HS-27A (cell line): ENCODE measurements around the gene SLC9A2.

Experiments used
- DNase-seq: peaks from one replicate; pipeline ENCODE4 v3.0.0-alpha.2; 2012; ENCODE audit warnings: low read depth, missing footprints

Gene SLC9A2

DNA sequence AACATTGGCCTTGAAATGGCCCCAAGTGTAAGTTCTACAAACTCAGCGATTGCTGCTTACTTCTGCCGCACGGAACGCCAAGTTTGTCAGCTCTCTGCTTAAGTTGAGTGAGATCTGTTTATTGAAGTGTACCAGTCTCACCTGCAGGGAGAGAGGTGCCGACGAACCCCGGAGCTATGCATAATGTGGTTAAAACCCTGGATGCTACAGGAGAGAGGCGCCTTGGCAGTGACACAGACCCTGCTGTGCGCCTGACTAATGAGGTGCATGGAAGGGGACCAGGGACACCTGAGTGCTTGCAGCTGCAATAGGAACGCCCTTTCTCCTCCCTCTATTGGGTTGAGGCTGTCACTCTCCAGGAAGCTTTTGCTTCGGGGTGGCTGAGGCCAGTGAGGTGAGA, 979 bp downstream of the SLC9A2 start:
- no peak for DNase-seq

GRCh38 chr2:102621630-102622029, 2.3 kb downstream of the SLC9A2 start:
- no peak for DNase-seq

DNA sequence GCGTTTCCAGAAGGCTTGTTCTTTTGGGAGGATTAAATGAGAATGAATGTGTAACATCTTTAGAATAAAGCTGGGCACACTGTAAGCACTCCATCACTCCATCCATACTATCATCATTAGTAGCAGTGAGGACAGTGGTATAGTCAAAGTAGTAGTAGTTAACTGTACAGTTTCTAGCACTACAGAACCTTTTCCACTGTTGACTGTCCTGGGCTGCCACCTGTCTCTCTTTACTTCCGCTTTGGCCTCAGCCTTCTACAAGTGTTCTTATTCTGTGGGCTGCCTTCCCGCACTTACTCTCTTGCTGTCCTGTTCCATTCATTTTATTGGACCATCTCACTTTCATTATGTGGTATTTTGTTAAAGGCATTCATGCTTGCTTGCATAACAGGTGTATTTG, 3.3 kb downstream of the SLC9A2 start:
- no peak for DNase-seq

- no peak for DNase-seq
Measured at GRCh38 chr2:102630458-102630857, 11.1 kb downstream of the SLC9A2 start.

DNA sequence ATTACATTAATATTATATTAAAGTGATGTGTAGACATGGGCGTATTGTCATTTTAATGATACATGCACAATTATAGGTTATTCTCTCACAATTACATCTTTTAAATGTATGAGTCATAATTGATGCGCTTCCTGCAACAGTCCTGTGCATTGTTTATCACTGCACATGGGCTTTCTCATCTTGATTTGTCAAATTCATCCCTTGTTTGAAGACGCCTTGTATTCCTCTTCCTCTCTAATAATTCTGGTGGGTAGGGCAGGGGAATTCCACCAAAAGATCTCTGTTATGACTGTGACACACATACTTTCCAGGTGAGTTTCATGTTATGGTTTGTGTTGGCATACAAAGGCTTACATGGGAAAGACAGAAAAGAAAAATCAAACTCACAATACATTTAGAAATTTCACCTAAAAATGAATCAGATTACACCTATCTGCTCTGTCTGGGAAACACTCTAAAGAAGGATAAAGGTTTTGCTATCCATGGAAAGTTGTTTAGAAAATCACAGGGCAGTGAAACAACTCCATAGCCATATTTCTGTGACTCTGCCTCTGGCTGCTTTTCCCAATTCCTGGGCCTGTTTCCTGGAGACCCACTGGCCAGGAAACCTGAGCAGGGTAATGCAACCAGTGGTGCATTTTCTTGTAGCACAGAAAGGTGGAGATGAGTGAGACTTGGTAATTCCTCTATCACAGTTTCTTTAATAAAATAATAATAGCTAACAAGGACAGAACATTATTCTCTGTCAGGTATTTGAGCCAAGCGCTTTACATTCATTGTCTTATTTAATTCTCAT, 13.2 kb downstream of the SLC9A2 start:
- DNase-seq, result no peak

- DNase-seq, result no peak
Measured at GRCh38 chr2:102634831-102635241, 15.5 kb downstream of the SLC9A2 start.

DNA sequence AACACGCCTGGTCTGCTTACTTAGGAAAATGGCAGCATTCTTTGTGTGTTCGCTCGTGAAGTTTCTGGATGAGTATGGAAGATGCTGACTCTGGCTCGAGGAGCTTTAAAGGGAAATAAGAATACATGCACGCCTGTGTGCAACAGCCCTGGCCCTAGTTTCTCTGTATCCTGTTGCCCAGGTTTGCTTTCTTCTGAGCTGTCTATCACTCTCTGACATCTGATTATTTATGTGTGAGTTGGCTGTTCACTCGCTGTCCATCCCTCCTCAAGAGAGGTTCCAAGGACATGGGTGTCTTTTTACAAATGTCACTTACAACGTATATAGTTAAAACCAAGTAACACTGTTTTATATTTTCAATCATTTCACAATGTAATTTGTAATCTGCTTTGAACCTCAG, 16.0 kb downstream of the SLC9A2 start:
- DNase-seq, result no peak

DNA sequence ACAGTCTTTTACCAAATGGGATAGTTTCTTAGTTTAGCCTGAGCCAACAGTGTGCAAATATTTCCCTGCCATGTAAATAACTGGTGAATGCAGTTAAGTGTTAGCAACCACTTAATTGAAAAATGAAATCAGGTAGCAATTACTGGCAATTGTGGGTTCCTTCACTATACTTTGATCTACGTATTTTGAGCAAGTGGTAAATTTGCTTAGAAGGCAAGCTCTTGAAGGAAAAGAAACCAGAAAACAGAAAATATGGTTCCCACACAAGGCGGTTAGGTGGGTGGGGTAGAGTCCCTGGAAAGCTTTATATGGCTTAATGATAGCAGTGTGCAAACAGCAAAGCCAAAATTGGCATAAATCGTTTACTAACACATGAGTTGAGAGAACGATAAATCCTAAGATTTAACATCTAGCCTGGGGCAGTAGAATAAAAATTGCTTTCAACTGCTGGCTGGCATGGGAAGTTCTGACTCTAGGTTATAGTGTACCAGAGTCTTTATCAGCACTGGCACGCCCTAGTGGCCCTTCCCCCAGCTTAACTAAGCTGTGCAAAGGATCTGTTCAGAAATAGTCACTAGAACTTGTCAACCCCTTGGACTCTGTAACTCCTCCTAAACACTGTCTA, 17.0 kb downstream of the SLC9A2 start:
- DNase-seq, result no peak

DNA sequence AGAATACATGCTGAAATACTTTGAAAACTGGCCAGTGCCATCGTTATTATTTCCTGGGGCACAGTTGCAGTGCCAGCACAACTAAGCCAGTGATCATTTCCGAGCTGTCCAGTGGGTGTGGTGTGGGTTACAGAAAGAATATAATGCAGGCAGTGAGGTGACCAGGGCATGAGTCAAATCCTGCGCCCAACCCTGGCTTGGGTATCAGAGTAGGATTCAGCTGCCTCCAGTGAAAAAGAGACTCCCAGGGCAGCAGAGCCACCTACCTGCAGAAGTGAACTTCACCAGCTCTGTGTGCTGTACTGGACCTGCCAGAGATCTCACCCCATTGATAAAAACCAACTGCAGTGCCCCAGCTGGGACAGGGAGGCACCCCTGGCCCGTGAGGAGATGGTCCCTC, 18.0 kb downstream of the SLC9A2 start:
- no peak for DNase-seq

GRCh38 chr2:102639429-102639828, 20.1 kb downstream of the SLC9A2 start:
- DNase-seq, result no peak

DNA sequence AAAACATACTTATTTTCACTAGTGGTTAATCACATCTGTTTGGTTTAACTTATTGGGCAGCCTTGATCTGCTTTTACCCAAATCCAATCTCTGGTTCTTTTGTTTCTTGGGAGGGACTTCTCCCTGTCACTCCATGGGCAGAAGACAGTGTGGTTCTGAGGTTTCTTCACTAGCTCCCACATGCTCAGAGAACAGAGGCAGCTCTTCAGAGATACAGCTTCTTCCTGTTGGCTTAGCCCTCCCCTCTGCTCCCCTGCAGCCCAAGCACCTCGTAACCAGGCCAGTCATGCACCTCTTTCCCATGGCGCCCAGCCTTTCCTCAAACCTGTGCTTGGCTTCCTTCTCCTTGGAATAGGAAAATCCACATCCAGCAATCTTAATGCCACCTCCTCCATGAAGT, 32.8 kb downstream of the SLC9A2 start:
- DNase-seq, result no peak

- no peak for DNase-seq
Measured at GRCh38 chr2:102657770-102658169, 38.4 kb downstream of the SLC9A2 start.

DNA sequence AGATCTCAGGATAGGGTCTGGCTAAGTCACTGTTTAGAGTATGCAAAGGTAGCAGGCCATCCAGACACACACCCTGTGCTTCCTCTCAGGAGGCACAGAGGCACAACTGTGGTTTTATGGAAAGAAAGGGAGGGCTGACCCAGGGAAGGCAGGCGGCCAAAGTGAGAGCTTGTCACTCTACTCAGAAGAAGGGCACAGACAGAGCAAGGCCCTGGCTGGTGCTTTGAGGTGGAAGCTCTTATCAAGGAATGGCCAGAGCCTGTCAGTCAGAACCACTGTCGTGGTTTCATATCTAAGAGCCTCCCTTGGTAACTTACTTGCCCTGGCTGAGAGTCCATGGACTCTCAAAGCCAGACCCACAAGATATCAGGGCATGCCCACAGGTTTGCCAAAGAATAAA, 40.7 kb downstream of the SLC9A2 start:
- DNase-seq, result no peak

DNA sequence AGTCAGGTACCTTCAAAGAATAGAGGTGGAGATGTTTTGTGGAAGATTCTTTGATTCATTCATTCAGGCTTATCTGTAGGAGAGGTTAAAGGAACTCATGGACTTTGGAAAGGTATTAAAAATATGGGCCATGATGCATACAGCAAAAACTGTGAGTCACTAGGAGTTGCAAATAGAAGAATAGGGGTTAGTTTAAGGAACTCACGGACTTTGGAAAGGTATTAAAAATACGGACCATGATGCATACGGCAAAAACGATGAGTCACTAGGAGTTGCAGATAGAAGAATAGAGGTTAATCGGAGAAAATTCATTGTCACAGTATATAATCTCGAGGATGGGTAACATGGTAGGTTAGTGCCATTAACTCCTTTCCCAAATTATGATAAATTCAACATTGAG, 41.2 kb downstream of the SLC9A2 start:
- no peak for DNase-seq

DNA sequence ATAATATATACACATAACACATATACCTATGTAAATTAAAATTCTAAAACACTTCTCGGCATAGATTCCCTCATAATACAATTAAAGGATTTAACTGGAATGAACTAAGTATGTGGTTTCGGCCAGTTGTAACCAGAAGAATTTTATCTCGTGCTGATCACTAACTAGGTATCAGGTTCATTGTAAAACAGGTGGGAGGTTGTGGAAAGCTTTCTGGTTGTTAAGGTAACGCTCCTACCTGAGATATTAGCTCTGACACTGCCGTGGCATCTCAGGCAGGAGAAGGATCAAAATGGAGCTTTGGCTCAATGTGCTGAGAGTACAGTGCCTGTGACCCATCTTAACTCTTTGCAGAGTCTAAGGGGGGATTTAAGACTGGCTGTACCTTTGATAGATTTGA, 42.5 kb downstream of the SLC9A2 start:
- DNase-seq, result no peak

- no peak for DNase-seq
Measured at GRCh38 chr2:102662833-102663232, 43.5 kb downstream of the SLC9A2 start.

GRCh38 chr2:102663381-102663780, 44.0 kb downstream of the SLC9A2 start:
- DNase-seq, result no peak

DNA sequence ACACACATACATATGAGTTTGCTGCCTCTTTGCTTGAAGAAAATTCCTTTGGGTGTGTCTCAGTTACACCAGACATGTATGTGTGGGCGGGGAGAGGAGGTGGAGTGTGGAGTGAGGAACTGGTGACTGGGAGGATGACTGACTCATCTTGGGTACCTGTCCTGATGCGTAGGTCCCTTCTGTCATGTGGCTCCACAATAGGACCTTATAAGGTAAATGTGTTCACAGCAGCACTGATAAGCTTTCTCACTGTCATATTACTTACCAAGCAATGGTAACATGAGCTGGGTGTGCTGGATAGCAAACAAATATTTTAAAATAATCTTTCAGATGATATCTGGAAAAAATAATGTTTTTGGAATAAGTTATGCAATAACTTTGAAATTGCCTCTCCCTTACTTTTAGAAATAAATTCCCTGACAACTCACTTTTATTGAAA, 45.1 kb downstream of the SLC9A2 start:
- DNase-seq, result no peak

GRCh38 chr2:102667072-102667471, 47.7 kb downstream of the SLC9A2 start:
- DNase-seq, result no peak

- no peak for DNase-seq
Measured at GRCh38 chr2:102668171-102668570, 48.8 kb downstream of the SLC9A2 start.

DNA sequence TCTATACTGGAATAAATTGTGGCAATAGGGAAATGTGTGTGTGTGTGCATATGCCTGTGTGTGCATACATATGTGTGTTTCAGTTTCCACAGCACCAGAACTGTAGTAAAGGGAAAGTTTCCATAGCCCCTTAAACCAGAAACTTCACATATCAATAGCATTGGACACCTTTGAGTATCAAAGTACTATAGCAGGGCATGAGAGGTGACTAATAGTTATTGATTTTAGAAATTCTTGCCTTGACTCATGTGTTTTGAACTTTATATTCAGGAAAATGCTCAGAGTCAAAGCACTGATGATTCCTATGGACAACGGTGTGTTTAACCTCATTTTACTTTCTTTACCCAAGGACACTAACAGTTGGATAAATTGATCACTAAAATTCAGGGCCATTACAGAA, 50.0 kb downstream of the SLC9A2 start:
- no peak for DNase-seq

DNA sequence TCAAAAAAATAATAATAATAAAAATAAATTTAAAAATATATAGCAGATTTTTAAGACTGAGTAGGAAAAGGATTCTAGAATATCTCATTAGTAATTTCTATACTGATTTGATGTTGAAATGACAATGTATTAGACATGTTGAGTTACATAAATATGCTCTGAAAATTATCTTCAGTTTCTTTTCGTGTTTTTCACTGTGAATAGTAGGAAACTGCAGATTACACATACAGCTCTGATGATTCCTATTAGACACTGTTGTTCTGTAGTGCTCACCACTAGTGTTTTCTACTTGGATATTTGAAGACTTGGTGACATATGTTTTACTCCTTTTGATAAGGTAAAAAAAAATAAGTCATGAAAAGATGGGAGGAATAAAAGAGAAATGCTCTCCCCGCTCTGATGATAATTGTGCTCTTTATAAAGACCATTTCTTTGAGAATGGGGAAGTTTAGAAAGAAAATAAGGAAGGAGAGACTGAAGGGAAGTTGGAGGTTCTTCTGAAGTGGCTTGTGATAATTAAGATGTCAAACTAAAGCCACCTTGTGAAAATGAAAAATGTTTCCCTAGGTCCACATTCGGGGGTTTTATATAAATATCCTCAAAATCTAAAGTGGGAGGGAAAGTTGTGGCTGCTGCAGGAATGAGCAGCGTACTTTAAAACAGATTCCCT, 52.9 kb downstream of the SLC9A2 start:
- DNase-seq, result no peak

- no peak for DNase-seq
Measured at GRCh38 chr2:102674370-102674769, 55.0 kb downstream of the SLC9A2 start.
